Measurements from ENCODE around the gene CST9.
"Not testable (repeated sequence)": the region's sequence is repeated elsewhere in the genome, so short reads cannot be mapped to it uniquely, and the experiment has no call there.

Gene CST9

GRCh38 chr20:23636908-23637281 lies 31.2 kb upstream of the CST9 start:
- no peak for DNase-seq

DNA sequence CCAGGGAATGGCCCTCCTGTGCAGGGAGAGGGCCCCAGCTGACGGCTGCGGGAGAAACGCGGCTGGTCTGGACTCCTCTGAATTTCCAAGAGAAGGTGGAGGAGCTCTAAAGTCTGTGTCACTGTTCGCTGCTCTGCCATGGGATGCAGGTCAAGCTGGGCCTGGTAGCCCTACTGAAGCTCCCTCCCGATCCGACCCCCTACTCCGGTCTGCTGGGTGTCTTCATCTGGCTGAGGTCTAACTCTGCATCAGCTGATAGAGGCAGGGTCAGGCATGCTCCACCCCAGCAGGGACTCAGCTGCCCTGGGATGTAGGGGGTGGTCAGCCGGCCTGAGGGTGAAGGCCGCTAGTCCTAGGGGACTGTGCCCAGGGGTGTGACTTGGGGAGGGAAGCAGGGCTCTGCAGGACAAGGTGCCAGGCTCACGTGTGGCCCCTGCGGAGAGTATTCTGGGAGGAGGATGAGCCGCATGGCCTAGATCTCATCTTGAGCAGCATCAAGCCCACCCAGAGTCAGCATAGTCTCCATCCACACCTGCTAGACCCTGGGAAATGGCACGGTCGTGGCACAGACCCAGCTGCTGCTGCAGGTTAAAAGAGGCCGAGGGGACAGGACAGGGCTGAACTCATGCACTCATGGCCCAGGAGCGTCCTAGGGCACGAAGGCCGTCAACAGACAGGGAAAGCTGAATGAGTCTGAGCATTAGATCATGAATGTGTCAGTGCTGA lies 30.6 kb upstream of the CST9 start:
- DNase-seq = no peak

GRCh38 chr20:23635768-23636090 lies 30.0 kb upstream of the CST9 start:
- DNase-seq = not testable (repeated sequence)

DNA sequence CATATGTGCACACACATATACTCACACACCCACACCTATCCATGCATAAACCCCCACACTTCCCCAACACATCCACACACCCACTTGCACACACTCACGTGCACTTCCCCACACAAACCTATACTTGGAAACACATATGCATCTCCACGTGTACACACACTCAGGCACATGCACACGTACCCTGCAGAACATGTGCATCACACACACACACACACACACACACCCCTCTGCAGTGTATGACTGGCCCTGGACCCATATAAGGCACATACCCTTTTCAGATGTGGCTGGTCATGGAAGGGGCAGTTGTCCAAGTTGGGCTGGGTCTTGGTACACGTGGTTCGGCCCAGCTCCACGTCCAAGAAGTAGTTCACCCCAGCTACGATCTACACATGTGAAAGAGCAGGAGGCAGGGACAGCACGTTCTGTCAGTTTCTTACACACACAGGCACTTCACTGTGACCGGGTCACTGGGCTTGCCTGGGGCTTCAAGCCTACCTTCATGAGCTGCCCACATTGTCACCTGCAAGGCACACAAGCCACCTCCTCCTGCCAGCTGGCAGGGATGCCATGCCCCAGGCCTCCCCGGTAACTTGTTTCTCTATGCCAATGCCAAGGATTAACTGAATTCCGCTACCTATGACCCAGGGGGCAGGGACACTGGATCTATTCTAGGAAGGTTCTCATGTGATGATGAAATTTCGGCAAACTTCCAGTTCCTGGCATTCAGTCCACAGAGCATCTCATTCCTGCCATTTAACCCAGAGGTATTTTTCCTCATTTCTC lies 29.5 kb upstream of the CST9 start:
- no peak for DNase-seq

- DNase-seq = no peak
These were observed 28.5 kb upstream of the CST9 start for GRCh38 chr20:23634044-23634801.

- DNase-seq = no peak
These were observed 27.2 kb upstream of the CST9 start for GRCh38 chr20:23632711-23633573.

DNA sequence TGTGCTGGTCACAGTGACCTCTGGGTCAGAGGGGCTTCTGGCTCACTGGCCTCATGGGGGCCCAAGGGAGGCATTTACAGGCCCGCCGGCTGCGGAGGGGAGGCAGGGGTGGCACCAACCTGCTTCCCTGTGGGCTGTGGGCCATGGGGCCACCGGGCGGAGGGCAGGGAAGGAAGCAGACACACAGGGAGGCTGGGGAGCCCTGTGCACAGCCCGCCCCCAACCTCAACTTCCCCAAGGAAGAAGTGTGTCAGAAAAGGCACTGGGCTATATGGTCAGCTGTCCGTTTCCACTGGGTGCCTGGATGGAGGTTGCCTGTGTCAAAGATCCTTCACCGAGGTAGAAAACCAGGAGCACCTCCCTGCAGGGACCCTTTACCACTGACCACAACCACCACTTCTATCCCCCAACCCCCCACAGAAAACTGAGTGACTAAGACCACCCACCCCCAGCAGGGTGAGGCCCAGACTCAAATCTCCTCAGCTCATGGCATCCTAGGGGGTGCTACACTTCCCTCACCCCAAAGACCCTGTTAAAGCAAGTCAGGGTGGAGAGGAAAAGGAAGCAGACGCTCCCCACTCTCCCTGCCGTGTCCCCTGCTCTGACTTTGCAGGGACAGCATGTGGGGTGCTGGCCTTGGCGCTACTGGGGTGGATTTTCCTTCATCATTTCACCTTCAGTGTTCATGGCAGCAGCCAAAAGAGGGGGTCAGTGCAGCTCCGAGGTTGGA lies 26.4 kb upstream of the CST9 start:
- no peak for DNase-seq

DNA sequence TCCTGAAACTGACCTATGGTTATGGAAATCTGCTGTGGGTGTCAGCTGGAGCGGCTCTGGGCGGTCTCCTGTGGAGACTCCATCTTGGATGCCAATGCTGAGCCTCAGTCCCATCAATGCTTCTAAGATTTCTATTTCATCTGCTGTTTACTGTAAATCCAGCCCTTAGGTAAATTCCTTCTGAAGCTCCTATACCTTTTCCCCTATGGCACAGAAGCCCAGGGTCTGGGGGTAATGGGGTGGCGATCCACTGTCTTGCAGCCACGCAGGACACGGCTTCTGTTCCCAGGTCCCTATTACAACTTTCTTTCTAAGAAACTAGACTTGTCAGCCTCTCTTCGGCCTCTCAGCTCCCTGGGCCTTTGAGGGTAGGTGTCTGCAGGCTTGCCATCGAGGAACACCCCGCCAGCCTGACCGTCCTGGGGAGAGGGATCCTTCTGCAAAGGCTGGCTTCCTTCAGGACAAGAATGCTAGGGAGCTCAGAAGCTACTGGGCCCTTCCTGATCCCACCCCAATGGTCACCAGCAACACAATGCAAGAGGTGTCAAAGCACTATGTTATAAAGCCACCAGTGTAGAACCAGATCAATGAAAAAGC lies 25.6 kb upstream of the CST9 start:
- no peak for DNase-seq

DNA sequence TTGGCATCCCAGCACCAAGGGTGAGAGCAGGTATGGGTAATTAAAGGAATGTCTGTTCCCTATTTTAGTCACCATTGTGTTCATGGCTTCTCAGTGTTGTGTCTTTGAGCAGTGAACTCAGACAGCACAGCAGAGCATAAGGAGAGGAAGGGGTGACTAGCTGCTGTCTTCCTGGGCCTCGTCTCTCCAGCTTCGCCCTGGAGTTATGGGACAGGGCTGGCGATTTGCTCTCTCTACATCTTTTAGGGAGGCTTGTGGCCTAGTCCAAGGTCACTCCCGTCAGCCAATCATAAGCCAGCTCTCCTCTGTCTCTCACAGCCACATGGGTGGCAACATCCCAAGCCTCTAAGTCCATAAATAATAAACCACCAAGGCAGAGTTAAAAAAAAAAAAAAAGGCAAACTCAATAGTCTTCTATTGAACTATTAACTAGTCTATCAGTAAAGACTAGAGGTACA lies 24.7 kb upstream of the CST9 start:
- DNase-seq = no peak

GRCh38 chr20:23629542-23630391 lies 24.1 kb upstream of the CST9 start:
- no peak for DNase-seq

DNA sequence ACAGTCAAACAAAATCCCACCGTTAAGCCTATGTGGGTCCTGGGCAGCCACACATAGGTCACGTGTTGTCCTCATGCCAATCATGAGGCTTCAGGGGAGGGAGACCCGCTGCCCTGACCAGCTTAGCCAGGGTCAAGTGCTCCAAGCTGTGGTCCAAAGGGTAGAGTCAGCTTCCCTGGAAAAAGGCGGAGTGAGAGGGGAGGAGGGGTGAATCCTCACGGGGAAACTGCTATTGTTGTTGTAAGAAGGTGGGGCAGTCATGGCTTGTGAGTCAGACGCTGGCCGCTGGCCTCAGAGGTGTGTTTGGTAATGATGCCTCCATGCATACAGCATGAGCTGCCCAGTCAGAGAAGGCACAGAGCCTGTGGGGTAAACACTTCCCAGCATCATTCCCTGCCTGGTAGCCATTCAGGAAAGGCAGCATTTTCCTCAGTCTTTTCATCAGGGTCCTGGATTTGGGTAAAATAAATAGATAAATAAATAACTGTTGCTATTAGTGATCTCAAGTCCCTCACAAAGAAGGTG lies 23.4 kb upstream of the CST9 start:
- no peak for DNase-seq

- DNase-seq = no peak
These were observed 22.8 kb upstream of the CST9 start for GRCh38 chr20:23628402-23629016.

- DNase-seq = no peak
These were observed 21.8 kb upstream of the CST9 start for GRCh38 chr20:23627501-23627900.

- no peak for DNase-seq
These were observed 20.4 kb upstream of the CST9 start for GRCh38 chr20:23626040-23626620.

- no peak for DNase-seq
These were observed 19.7 kb upstream of the CST9 start for GRCh38 chr20:23625236-23625964.

DNA sequence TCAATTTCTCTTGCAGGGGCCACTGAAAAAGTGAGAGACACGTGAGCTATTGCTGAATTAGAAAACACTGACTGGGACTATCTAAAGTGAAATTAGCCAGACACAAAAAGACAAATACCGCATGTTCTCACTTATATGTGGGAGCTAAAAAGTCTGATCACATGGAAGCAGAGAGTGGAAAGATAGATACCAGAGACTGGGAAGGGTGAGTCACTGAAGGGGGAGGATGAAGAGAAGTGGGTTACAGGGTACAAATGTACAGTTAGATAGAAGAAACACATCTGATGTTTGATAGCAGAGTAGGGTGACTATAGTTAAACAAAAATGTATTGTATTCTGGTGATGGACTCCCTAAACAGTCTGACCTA lies 18.6 kb upstream of the CST9 start:
- DNase-seq = no peak

GRCh38 chr20:23623666-23624323 lies 18.1 kb upstream of the CST9 start:
- no peak for DNase-seq

- no peak for DNase-seq
These were observed 17.2 kb upstream of the CST9 start for GRCh38 chr20:23622839-23623343.

Data from activated gamma-delta T cell treated with Interleukin-2 at 50 U/mL for 16 hours (primary cell).